ENCODE measurements around the gene HRH4.

The HRH4 gene

DNA sequence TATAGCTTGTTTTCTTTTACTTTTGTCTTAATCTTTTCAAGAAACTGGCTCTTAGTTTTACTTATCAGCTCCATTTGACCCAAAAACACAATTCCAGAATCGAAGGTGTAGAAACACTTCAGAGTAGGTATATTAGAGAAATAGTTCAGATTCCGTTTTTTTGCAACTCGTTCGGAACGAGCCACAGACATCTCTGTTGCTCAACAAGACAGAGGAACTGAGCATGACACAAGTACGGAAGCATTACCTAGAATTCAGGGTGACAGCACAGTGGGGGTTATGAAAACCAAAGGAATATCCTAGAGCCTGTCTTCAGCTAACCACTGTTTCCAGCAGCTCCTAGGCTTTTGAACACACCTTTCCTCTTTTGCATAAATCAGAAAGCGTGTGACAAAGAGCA is 5.0 kb downstream of the HRH4 start:
- DNase-seq (ENCODE audit: low read depth in 2 of 2): no peak

DNA sequence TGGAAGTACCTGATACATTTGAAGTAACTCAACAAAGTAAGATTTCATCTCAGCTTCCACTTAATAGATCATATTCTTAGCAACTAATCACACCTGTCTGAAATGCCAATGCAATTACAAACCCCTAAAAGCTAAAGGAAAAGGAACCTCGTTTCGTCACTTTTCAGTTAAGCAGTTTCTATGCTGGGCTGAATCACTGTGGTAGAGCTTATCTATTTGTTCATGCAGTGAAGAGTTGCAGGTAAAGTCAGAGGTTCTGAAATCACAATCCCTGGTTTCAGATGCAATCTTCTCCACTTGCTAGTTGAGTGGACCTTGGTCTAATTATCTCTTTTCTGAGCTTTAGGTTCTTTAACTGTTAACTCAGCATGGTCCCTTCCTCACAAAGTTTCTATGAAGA is 6.3 kb downstream of the HRH4 start:
- no peak for DNase-seq (ENCODE audit: low read depth in 2 of 2)

DNA sequence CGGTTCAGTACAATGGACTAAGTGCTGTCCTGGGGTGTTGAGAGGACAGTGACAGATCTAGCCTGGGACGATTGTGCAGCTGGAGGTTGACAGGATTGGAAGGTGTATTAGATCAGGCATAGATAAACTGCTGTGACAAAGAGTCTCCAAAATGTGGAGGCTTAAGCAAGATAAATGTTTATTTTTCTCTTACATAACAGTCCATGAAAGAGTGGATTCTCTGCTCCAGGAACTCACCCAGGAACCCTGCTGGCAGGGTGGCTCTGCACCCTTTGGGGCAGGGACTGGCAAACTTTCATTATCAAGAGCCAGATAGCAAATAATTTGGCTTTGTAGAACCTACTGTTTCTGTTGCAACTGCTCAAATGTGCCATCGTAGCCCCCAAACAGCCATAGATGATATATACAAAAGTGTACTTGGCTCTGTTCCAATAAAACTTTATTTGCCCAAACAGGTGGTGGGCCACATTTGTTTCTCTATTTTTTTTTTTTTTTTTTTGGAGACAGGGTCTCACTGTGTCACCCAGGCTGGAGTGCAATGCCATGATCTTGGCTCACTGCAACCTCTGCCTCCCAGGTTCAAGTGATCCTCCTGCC is 9.7 kb downstream of the HRH4 start:
- no peak for DNase-seq (ENCODE audit: low read depth in 2 of 2)

DNA sequence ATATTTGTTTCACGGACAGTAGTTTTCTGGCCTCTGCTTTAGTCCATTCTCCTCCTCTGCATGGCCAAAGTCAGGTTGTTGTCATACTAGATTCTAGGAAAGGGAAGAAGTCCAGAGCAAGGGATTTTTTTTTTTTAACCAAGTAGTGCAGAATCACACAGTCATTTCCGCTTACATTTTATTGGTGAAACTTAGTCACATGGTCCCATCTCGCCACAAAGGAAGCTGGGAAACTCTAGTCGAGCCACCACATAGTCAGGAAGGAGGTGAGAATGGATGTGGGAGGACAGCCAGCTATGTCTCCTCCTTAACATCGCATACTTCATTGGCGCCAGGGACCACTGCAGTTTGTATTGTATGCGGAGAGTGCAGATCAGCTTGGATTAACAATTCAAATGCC is 10.4 kb downstream of the HRH4 start:
- DNase-seq (ENCODE audit: low read depth in 2 of 2): no peak

DNA sequence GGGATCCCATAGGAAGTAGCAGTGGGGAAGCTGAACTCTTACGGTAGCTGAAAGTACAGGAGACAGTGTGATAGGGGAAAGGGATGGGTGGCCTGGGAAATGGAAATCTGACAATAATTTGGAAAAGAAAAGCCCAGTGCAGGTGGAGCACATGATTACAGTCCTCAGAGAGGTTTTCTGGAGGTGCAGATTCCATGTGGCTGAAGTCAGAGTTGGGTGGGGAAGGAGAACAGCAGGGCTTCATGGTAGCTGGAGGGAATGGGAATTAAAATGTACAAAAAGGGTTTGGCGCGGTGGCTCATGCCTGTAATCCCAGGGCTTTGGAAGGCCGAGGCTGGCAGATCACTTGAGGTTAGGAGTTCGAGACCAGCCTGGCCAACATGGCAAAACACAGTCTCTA is 12.2 kb downstream of the HRH4 start:
- DNase-seq (ENCODE audit: low read depth in 2 of 2): no peak

DNA sequence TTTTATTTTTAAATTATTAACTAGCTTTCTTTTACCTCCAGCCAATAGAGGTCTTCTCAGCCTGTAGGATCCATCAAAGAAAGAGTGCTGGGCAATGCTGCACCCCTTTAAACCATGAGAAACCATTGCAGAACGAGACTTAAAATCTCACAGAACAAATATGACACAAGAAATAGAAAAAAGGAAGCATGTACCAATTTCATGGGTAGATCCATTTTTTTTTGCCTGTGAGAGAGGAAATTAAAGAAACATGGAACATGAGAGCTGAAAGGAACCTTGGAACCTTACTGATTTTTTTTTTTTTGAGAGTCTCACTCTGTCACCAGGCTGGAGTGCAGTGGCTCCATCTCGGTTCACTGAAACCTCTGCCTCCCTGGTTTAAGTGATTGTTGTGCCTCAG is 14.0 kb downstream of the HRH4 start:
- no peak for DNase-seq (ENCODE audit: low read depth in 2 of 2)

DNA sequence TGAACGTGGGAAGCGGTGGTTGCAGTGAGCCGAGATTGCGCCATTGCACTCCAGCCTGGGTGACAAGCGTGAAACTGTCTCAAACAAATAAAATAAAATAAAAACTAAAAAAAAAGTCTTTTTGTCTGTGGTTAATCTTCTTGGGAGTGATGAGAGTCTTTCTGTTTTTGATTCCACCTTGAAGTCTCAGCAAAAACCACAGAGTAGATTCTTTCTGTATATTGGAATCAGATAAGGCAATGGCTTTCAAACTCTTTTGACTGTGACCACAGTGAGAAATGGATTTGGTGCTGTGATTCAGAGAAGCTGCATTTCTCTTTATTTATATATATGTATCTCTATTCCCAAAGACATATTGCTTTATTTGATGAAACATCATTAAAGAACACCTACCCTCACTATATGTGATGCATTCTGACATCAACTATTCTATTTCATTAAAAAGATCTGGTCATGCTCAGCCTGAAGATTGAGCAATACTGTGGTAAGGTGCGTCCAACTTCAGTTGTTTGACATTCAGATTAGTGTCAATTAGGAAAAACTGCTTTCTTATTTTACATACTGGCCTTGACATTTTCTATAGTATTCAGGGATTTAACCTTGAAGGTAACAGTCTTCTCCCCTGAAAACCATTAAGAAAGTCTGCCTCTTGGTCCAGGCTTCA is 15.6 kb downstream of the HRH4 start:
- DNase-seq (ENCODE audit: low read depth in 2 of 2): no peak

DNA sequence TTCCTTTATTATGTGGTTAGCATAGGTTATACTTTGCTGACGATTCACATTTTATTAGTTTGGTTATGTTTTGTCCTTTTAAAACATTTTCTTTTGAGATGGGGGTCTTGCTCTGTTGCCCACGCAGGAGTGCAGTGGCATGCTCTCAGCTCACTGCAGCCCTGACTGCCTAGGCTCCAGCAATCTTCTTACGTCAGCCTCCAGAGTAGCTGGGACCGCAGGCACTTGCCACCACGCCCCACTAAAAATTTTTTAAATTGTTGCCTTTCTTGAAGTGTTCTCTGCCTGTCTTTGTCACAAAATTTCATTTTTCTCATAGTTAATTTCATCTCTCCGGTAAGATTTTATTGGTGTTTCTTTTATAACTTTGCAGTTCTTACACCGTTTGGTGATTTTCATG is 18.9 kb downstream of the HRH4 start:
- no peak for DNase-seq (ENCODE audit: low read depth in 2 of 2)

DNA sequence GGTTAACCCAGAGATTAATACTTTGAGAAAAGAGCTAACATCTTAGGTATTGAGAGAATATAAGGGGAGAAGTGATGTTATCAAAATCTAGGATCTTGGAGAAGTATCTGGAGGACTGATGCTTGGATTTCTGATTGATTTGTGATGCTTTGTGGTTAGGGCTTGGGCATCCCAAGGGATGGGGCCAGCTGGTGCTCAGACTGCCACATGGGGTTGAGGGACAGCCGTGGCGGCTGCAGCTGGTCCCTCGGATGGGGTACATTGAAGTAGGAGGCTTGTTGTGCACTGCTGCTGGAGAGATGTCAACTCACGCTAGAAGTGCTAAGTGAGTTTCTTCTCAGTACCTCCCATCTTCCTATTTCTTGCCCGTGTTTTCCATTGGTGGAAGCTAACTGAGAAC is 22.4 kb downstream of the HRH4 start:
- no peak for DNase-seq (ENCODE audit: low read depth in 2 of 2)

DNA sequence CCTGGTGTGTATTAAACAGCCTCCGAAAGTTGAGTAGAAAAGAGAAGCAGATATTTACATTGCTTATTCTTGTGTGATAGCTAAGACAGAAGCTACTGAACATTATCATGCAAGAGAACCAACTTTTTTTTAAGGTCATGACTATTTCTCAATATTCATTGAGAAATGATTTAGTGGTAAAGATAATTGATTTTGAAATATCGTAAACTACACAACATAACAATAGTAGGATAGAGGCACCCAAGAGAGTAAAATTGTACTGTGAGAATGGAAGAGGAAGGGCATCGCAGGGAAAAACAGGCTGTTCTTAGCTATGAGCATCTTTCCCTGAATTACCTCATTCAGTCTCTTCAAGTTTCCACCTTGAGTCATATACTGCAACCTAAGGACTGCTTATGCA is 25.2 kb downstream of the HRH4 start:
- no peak for DNase-seq (ENCODE audit: low read depth in 2 of 2)

DNA sequence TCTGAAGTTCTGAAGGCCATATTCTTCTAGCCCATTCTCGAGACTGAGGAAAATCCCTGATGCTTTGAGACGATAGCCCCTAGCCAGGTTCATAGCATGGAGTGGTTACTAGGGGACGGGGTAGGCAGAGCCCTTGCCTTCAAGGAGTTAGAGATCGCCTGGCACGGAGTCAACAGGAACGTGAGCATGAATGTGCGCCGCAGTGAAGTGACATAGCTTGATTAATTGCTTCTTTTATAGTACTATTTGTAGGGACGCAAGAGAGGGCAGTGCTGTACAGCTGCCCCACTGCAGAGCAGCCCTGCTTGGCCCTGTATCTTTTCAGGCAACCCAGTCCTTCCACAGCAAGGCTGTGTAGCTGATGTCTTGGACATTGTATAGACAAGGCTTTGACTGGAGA is 26.2 kb downstream of the HRH4 start:
- DNase-seq (ENCODE audit: low read depth in 2 of 2): no peak

DNA sequence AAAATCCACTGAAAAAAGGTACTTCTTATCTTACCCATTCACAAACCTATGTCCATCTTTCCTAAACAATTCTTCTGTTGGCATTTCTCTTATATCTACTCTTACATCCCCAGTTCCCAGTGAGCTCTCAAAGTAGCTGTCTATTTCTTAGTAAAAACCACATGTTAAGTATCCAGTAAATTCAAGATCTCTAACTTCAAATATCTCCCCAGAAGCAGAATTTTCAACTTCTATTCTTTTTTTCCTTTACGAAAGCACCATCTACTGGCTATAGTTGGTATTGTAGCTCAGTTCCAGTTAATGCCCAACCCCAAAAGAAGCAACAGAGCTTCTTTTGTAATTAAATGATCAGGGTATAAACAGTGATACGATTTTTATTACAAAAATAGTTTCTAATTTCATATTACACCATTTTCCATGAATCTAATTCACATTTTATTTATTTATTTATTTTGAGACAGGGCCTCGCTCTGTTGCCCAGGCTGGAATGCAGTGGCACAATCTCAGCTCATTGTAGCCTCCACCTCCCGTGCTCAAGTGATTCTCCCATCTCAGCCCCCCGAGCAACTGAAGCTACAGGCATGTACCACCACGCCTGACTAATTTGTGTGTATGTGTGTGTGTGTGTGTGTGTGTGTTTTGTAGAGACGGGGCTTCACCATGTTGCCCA is 28.5 kb downstream of the HRH4 start:
- peak in 1 of 2 donors; percentile 8 for DNase-seq (ENCODE audit: low read depth in 2 of 2)

DNA sequence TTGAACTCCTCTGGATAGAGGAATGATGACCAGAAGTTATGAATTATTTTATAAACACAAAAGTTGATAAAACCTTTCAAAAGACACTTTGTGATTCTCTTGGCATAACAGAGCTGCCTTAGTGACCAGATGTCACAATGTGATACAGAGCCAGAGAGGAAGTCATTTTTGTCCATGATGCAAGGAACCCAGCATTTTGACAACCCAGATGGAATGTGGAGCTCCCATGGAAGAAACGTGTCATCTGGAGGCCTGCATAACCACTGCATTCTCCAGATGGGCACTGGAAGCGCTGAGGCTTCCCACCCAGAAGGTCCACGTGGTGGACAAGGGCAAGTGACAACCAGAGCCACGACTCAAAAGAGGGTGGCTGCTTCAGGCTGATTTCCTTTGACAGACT is 30.1 kb downstream of the HRH4 start:
- DNase-seq (ENCODE audit: low read depth in 2 of 2): no peak

DNA sequence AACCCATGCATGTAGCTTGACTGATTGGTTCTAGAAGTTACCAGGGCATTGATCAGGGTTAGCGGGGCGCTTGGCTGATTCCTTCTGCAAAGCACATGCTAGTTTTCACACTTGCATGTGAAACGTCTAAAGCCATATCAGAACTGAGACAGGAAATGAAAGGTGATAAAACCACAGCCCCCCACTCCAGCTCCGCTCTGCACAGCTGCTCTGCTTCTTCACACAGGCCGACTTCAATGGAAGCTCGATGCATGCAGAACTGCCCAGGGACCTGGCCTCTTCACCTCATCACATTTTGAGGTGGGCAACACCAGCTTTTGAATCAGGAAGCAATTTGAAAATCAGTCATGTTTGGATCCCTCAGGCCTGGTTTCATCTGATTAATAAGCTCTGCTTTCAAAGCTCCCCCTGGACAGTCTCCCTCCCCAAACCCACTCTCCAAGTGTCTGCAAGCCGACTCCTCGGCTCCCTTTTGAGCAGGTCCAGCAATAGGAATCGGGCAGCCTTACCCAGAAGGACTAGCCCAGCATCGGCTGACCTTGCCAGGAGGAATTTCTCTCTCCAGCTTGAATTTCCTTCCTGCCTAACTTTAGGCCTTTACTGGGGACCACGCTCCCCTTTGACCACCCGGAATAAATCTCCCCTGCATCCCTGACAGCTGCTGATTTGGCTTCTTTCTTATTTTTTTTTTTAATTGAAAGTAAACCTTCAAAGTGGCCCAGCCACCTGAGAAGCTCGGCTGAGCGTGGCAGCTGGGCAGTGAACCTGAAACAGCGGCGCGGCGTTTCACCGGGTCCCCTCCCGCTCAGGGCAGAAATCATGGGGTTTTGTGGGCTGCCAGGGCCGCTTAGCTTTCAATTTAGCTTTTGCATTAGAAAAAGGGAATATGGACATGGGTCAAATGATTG is 31.7 kb downstream of the HRH4 start:
- no peak for DNase-seq (ENCODE audit: low read depth in 2 of 2)

DNA sequence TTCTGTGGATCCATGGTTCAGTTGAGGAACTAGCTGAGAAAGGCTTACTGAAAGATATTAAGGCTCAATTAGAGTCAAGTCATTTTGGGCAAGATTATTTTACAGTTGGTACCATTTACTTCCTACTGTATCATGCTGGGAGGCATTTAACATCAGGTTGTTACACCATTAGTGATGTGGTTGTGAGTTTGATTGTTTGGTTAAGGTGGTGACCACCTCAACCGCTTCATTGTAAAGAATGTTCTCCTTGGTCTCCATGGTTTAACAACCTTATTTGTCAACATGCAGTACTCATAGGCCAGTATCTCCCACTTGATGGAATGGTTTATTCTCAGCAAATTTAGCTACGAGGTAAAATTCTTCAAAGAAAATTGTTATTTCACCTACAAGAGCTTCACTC is 34.1 kb downstream of the HRH4 start:
- DNase-seq (ENCODE audit: low read depth in 2 of 2): no peak

DNA sequence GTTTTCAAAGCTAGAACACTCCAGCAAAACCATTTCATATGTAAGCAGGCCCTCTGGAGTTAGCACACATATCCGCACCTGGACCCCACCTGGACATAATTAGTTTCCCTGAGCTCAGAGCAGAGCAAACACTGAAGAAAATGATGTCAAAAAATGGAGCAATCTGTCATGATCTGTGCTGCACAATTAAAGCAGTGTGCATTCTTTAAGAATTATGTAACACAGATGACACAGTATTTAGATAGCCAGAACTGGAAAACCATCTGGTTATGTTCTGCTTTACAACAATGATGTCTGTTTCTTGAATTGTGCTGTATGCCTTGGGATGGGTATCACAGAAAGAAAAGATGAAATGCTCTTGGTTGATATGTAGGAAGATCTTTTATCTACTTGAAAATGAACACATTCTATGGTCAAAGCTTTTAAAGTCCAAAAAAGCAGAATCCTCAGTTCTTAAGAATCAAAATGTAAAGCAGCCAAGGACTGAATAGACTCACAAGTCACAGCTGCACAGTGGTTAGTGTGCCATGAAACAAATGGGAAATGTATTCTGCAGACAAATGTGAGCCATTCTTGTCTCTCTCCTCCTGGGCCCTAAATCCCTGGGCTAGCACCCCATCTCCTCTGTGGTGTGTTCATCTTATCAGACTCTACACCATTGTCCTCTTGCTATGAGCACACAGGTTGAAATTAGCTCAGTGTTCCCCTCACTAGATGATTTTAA is 36.8 kb downstream of the HRH4 start:
- DNase-seq (ENCODE audit: low read depth in 2 of 2): no peak

DNA sequence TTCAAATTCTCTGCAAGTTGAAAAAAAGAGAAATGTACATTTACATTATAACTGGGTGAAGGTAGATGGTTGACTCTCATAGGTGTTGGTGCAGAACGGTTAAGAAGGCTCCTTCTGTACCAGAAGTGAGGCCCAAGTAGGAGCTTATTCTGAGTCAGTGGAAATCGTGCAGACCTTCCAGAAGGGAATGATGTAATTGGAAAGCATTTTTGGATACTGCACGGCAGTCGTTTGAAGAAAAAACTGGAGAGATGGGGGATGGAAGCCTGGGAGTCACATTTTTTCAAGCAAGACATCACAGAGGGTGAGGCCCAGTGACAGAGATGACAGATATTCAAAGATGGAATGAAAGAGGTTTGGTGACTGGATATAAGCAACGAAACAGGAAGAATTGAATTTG is 39.4 kb downstream of the HRH4 start:
- DNase-seq (ENCODE audit: low read depth in 2 of 2): no peak

DNA sequence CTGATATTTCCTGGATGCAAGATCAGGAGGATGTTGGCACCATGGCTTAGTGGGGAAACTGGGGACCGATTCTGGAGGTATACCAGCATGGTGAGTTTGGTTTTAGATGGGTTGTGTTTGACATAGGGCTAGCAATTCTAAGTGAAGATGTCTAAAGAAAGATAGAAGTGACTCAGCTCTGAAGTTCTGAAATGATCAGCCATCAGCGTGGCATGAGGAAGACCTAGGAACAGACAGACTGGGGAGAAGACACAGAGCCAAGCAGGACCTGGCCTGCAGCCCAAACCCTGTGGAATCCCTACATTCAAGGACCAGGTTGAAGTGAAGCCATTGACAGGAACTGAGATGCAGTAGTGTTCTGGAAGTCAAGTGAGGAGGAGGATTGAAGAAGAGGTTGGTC is 39.8 kb downstream of the HRH4 start:
- no peak for DNase-seq (ENCODE audit: low read depth in 2 of 2)

DNA sequence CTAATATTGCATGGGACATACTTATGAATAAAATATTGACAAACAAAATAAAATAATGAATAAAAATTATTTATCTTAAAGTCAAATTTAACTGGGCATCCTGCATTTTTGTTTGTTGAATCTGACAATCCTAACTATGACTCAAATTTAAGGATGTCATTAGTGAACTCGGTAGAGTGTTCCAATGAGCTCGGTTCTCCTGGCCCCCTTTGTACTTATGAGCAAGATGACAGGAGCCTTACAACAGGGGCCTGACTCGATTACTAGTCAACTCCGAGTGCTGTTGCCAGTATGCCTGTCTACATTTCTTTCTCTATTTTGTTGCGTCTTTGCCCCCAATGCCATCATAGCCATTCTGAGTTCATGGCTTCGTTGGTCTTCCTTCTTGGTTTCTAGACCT is 40.3 kb downstream of the HRH4 start:
- DNase-seq (ENCODE audit: low read depth in 2 of 2): no peak

DNA sequence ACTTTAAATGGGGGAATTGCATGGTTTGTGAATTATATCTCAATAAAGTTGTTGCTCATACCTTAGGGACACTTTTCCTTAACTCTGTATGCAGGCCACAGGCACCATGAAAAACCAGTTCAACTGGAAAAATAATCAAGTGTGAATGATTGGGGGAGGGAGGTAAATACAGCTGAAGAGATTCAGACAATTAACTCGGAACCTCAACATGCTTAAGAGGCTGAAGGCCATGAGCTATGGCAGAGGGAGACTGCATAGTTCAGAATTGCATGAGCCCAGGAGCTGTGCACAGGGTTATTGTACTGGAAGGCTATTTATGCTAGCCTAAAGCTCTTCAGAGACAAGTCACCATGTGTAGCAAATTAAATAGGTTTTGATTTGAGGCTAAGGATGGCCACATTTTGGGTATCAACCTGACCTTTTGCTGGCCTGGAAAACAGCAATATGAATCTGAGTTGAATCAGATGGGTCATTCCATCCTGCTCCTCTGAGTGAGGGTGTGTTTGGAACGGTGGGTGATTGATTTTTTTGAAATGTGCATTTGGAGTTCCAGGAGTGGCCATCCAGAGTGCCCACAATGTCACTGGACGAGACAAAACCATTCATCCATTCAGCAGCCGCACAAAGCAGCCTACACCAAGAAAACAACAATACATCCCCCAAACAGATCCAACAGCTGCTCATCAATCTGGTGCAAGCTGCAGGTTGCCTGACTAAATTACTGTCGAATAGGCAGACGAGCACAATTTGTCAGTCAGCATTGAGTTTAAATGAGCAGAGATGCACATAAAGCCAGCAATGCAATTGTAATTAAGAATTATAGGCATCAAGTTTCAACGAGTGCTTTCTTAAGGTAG is 42.5 kb downstream of the HRH4 start:
- DNase-seq (ENCODE audit: low read depth in 2 of 2): no peak

DNA sequence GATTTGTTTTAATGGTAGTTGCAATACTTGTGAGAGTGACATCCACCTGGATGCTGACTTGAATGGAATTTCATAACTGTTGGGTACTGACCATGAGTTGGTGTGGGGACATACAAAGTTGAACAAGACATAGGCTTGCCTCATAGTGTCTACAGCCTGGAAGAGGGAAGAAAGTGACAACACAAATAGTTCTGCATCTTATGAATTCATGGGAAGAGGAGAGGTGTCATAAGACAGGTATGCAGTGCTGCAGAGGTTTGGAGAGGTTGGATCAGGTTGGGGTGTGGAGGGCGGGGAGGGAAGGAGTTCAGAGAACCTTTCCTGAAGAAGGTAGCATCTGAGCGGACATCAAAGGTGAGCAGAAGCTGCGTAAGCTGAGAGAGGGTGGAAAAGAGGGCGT is 44.0 kb downstream of the HRH4 start:
- DNase-seq (ENCODE audit: low read depth in 2 of 2): no peak
